OCI-LY3 (cell line): ENCODE data around the gene SLC7A5.
"Not testable (repeated sequence)": the region's sequence is repeated elsewhere in the genome, so short reads cannot be mapped to it uniquely, and the experiment has no call there.

ENCODE experiments used
- H2AFZ ChIP-seq: fragments of 200-600, 300-600 bp; shearing (Covaris generic); 2 replicates; pipeline ENCODE4 v1.6.0; 2014; ENCODE audit warnings: antibody characterized with exemption, low read depth, low read length
- H3K27ac ChIP-seq: fragments of 200-600, 300-600 bp; sonication (generic); 2 replicates; pipeline ENCODE4 v1.5.1; 2014; ENCODE audit warnings: mild to moderate bottlenecking, low read length, moderate library complexity, mixed read lengths
- H3K27me3 ChIP-seq: fragments of 200-600, 300-600 bp; sonication (generic); 2 replicates; pipeline ENCODE4 v1.6.1; 2014; ENCODE audit warnings: low read depth, low read length, mixed read lengths
- H3K36me3 ChIP-seq: fragments of 200-600, 300-600 bp; sonication (generic); replicated peaks from 2 replicates; pipeline ENCODE3; 2014; ENCODE audit warnings: low read depth, low read length, mixed read lengths
- H3K4me1 ChIP-seq: fragments of 300-600, 200-600 bp; sonication (generic); 2 replicates; pipeline ENCODE4 v1.6.1; 2014; ENCODE audit warnings: low read length, mixed read lengths
- H3K4me2 ChIP-seq: fragments of 200-600, 300-600 bp; sonication (generic); 2 replicates; pipeline ENCODE4 v1.6.1; 2014; ENCODE audit warnings: low read length, mixed read lengths
- H3K4me3 ChIP-seq: fragments of 300-600, 200-600 bp; sonication (generic); 2 replicates; pipeline ENCODE4 v1.5.1; 2014; ENCODE audit warnings: antibody characterized with exemption, mild to moderate bottlenecking, low read length, moderate library complexity
- H3K79me2 ChIP-seq: fragments of 300-600, 200-600 bp; shearing (Covaris generic); 2 replicates; pipeline ENCODE4 v1.6.1; 2014; ENCODE audit warnings: mild to moderate bottlenecking, low read length, mixed read lengths
- H3K9ac ChIP-seq: fragments of 300-600, 200-600 bp; shearing (Covaris generic); 2 replicates; pipeline ENCODE4 v1.6.0; 2014; ENCODE audit warnings: mild to moderate bottlenecking, low read length, moderate library complexity
- H3K9me3 ChIP-seq: fragments of 200-600, 300-600 bp; shearing (Covaris generic); 2 replicates; pipeline ENCODE4 v1.6.1; 2014; ENCODE audit warnings: low read length, mixed read lengths; ENCODE audit not compliant: insufficient read depth
- H4K20me1 ChIP-seq: fragments of 200-600, 300-600 bp; sonication (generic); 2 replicates; pipeline ENCODE4 v1.6.1; 2016; ENCODE audit warnings: low read length, mixed read lengths; ENCODE audit not compliant: insufficient read depth
- EZH2phosphoT487 ChIP-seq: fragments of 200-600 bp; shearing (Covaris generic); IDR thresholded peaks from 2 replicates; pipeline ENCODE4 v1.6.1; 2018; ENCODE audit warnings: antibody characterized with exemption, mixed run types, low read depth
- TF ChIP-seq, protein P1 (sequence below): fragments of 200-600, 300-600 bp; sonication (generic); IDR thresholded peaks from 2 replicates; pipeline ENCODE4 v1.5.1; 2014; ENCODE audit warnings: antibody characterized with exemption, low read length, low read depth

The SLC7A5 gene

DNA sequence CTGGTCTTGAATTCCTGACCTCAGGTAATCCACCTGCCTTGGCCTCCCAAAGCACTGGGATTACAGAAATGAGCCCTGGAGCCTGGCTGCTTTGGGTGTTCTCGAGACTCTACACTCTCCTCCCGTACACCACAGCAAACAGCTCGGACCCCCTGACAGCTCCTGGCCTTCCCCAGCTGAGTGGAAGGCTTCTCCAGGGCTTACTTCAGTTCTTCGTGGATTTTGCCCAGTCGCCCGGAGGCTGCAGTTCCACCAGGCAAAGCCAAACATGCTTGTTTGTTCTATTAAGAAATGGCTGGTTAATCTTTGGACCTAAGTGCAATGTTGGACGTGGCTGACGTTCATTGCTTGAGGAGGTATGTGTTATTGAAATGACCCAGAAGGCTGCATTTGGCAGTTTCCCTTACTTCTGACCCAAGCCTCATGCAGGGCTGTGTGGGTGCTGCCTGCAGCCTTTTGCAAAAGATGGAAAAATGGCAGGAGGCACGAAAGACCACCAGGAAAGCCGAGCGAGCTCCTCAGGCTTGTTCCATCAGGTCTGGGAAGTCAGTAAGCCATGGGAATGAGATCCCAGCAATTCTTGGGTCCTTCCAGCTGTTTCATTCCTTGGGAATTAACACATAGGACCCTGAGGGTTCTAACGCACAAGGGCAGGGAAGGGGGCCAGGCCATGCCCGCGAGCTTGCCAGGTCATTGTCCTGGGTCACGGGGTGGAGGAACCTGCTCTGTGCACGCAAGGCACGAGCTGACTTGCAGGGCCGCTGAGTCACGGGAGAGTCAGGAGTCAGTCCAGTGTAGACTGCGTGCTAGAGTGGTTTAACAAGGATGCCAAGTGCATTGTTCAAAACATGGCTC lies 79.6 kb downstream of the SLC7A5 start:
- Histone ChIP-seq H3K79me2 (no peaks in the 10 kb centered on the region), H3K9ac (no peak overlapping the region), H3K27me3 (no peaks in the 10 kb centered on the region; the same call in 1 of the 2 replicates), H3K4me1 (no peaks in the 10 kb centered on the region), H3K4me2 (no peak overlapping the region), H3K9me3 (no peaks in the 10 kb centered on the region), H4K20me1 (no peaks in the 10 kb centered on the region), H3K4me3 (no peak overlapping the region), H3K27ac (no peak overlapping the region), H3K36me3 (no peaks in the 10 kb centered on the region), H2AFZ (no peak overlapping the region)
- TF ChIP-seq, protein P1, sequence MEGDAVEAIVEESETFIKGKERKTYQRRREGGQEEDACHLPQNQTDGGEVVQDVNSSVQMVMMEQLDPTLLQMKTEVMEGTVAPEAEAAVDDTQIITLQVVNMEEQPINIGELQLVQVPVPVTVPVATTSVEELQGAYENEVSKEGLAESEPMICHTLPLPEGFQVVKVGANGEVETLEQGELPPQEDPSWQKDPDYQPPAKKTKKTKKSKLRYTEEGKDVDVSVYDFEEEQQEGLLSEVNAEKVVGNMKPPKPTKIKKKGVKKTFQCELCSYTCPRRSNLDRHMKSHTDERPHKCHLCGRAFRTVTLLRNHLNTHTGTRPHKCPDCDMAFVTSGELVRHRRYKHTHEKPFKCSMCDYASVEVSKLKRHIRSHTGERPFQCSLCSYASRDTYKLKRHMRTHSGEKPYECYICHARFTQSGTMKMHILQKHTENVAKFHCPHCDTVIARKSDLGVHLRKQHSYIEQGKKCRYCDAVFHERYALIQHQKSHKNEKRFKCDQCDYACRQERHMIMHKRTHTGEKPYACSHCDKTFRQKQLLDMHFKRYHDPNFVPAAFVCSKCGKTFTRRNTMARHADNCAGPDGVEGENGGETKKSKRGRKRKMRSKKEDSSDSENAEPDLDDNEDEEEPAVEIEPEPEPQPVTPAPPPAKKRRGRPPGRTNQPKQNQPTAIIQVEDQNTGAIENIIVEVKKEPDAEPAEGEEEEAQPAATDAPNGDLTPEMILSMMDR: no peak

DNA sequence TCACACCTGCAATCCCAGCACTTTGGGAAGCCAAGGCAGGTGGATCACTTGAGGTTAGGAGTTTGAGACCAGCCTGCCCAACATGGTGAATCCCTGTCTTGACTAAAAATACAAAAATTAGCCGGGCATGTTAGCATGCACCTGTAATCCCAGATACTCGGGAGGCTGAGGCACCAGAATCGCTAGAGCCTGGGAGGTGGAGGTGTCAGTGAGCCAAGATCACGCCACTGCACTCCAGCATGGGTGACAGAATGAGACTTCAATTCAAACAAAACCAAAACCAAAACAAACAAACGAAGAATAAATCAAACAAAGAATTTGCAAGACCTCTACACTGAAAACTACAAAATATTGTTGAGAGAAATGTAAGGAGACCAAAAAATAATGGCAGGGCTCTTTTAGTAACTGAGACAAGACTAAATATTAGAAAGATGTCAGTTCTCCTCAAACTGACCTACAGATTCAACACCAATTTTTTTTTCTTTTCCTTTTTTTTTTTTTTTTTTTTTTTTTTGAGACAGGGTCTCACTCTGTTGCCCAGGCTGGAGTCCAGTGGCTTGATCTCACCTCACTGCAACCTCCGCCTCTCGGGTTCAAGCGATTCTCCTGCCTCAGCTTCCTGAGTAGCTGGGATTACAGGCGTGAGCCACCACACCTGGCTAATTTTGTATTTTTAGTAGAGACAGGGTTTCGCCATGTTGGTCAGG lies 80.4 kb downstream of the SLC7A5 start:
- H3K27me3 ChIP-seq, H3K4me3 ChIP-seq, H3K9me3 ChIP-seq, H3K4me2 ChIP-seq, H2AFZ ChIP-seq, H3K4me1 ChIP-seq, H3K27ac ChIP-seq, H3K79me2 ChIP-seq, H4K20me1 ChIP-seq, H3K9ac ChIP-seq, H3K36me3 ChIP-seq: not testable (repeated sequence)

DNA sequence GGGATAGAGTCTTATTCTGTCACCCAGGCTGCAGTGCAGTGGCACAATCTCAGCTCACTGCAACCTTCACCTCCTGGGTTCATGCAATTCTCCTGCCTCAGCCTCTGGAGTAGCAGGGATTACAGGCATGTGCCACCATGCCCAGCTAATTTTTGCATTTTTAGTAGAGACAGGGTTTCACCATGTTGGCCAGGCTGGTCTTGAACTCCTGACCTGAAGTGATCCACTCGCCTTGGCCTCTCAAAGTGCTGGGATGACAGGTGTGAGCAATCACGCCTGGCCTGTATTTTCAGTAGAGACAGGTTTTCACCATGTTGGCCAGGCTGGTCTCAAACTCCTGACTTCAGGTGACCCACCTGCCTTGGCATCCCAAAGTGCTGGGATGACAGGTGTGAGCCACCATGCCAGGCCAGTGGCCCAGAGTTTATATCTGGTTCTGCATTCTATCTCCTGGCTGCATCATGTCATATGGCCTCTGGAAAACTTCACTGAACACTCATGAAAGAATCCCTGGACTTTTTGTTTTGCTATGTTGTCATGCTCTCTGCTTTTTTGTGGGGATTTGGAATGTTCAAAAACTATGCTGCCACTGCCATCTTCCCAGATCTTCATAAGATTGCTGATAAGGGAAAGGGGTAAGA lies 81.7 kb downstream of the SLC7A5 start:
- H3K4me2 ChIP-seq, H2AFZ ChIP-seq, H3K4me3 ChIP-seq, H4K20me1 ChIP-seq, H3K27me3 ChIP-seq, H3K79me2 ChIP-seq, H3K4me1 ChIP-seq, H3K27ac ChIP-seq, H3K9ac ChIP-seq, H3K36me3 ChIP-seq, H3K9me3 ChIP-seq: not testable (repeated sequence)

DNA sequence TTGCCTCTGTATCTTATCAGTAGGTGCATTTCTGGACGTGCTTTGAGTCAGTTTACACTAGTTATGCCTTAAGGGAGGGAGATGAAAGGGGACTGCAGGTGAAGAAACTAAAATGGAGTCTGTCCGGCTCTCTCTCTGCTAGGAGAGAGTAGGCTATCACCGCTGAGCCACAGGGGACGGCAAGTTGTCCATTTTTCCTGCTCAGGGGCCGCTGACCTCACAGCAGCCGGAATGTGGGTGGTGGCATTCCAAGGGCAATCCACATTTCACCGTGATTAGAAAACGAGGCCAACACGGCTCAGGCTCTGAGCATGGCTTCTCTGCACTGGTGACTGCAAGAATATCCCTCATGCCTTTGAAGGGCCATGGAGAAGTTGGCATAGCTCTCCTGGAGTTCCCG lies 84.5 kb downstream of the SLC7A5 start:
- no peak overlapping the region for H2AFZ ChIP-seq

More for the DNA sequence above, 84.5 kb downstream of the SLC7A5 start:
- H3K4me3 ChIP-seq: no peak overlapping the region
- H3K4me2 ChIP-seq: no peak overlapping the region
- H3K9ac ChIP-seq: no peak overlapping the region
- no peaks in the 10 kb centered on the region for H3K79me2 ChIP-seq
- H4K20me1 ChIP-seq: no peaks in the 10 kb centered on the region
- no peaks in the 10 kb centered on the region for H3K9me3 ChIP-seq
- no peaks in the 10 kb centered on the region for H3K27me3 ChIP-seq
- TF ChIP-seq, protein P1: no peak
- no peak for TF ChIP-seq EZH2phosphoT487
- H3K36me3 ChIP-seq: no peaks in the 10 kb centered on the region
- no peak overlapping the region for H3K27ac ChIP-seq
- peaks cover 29% of the 10 kb centered on the region for H3K4me1 ChIP-seq
